HepG2 (cell line): ENCODE data around the gene RHOC. TPM values are rescaled to one million over a fixed set of nuclear protein-coding genes. Genes with fewer than 3 reads are reported as not detected.
A peak's percentile ranks its signal among the peaks of the same experiment; 100 is the strongest.

Experiments used
- GPN1 ChIP-seq: sonication (generic); formaldehyde crosslinking; IDR thresholded peaks from 2 replicates; pipeline ENCODE4 v1.5.1; 2020; ENCODE audit warnings: missing genetic modification reagents, borderline replicate concordance
- IKZF1 ChIP-seq: fragments of 450-650 bp; IDR thresholded peaks from 2 replicates; pipeline ENCODE4 v1.7.1; 2016
- MXD4 ChIP-seq: IDR thresholded peaks from 2 replicates; pipeline ENCODE4 v1.6.1; 2016; ENCODE audit warnings: mild to moderate bottlenecking, missing biosample characterization, missing genetic modification reagents
- NFYB ChIP-seq: sonication (generic); formaldehyde crosslinking; IDR thresholded peaks from 2 replicates; pipeline ENCODE4 v1.4.0; 2020; ENCODE audit warnings: missing genetic modification reagents
- PITX1 ChIP-seq: sonication (generic); formaldehyde crosslinking; IDR thresholded peaks from 2 replicates; pipeline ENCODE4 v1.5.1; 2020; ENCODE audit warnings: mild to moderate bottlenecking, missing genetic modification reagents
- PLSCR1 ChIP-seq: sonication (generic); formaldehyde crosslinking; IDR thresholded peaks from 2 replicates; pipeline ENCODE4 v1.5.0; 2020; ENCODE audit warnings: missing genetic modification reagents, mild to moderate bottlenecking, borderline replicate concordance
- REXO4 ChIP-seq: sonication (generic); formaldehyde crosslinking; IDR thresholded peaks from 2 replicates; pipeline ENCODE4 v1.8.0; 2022; ENCODE audit warnings: missing genetic modification reagents, mild to moderate bottlenecking, borderline replicate concordance
- SMAD3 ChIP-seq: sonication (generic); formaldehyde crosslinking; IDR thresholded peaks from 2 replicates; pipeline ENCODE4 v1.4.0; 2020; ENCODE audit warnings: missing genetic modification reagents
- STAT5B ChIP-seq: sonication (generic); formaldehyde crosslinking; IDR thresholded peaks from 2 replicates; pipeline ENCODE4 v1.4.0; 2020; ENCODE audit warnings: missing genetic modification reagents
- ZNF18 ChIP-seq: sonication (generic); formaldehyde crosslinking; IDR thresholded peaks from 2 replicates; pipeline ENCODE4 v1.8.0; 2022; ENCODE audit warnings: mild to moderate bottlenecking, missing genetic modification reagents; ENCODE audit not compliant: insufficient replicate concordance
- ZNF20 ChIP-seq: sonication (generic); formaldehyde crosslinking; IDR thresholded peaks from 2 replicates; pipeline ENCODE4 v1.4.0; 2020; ENCODE audit warnings: mild to moderate bottlenecking, moderate library complexity, missing genetic modification reagents
- ZNF558 ChIP-seq: sonication (generic); formaldehyde crosslinking; IDR thresholded peaks from 2 replicates; pipeline ENCODE4 v1.9.0; 2022; ENCODE audit warnings: mild to moderate bottlenecking, missing genetic modification reagents, borderline replicate concordance
- ZNF607 ChIP-seq: sonication (generic); formaldehyde crosslinking; IDR thresholded peaks from 2 replicates; pipeline ENCODE4 v1.5.1; 2020; ENCODE audit warnings: missing genetic modification reagents, mild to moderate bottlenecking, borderline replicate concordance
- polyA plus RNA-seq, 8 experiments: library from polyadenylated mRNA; depleted of rRNA in 3 of 8; stranded (reverse) in 7 of 8; unstranded in 1 of 8; fragments of >200 nt; fragmentation: Illumina TruSeq in 4 of 8; extraction: Trizol in 4 of 8; gene quantifications; 2 replicates each; pipeline versions ENCODE4 v1.2.1 to v1.2.3, GENCODE V29; 2011 to 2016; ENCODE audit warnings: low read depth in 4 of 8, missing spikeins in 1 of 8, mixed read lengths in 1 of 8; ENCODE audit not compliant: insufficient read depth in 1 of 8
- total RNA-seq, 5 experiments: library from RNA; depleted of rRNA; stranded (reverse); fragments of >200 nt; fragmentation: Illumina TruSeq; extraction: Trizol; gene quantifications; 2 replicates each; pipeline ENCODE4 v1.2.3, GENCODE V29; 2016; ENCODE audit warnings: low read depth in 1 of 5
- TF ChIP-seq, protein P1 (sequence below): sonication (generic); formaldehyde crosslinking; IDR thresholded peaks from 2 replicates; pipeline ENCODE4 v1.8.0; 2023; ENCODE audit warnings: mild to moderate bottlenecking, missing genetic modification reagents
- TF ChIP-seq, protein P2 (sequence below): sonication (generic); formaldehyde crosslinking; IDR thresholded peaks from 2 replicates; pipeline ENCODE4 v1.5.0; 2020; ENCODE audit warnings: missing genetic modification reagents
- TF ChIP-seq, protein P3 (sequence below): IDR thresholded peaks from 2 replicates; pipeline ENCODE4 v1.6.1; 2016; ENCODE audit warnings: low read depth
- TF ChIP-seq, protein P4 (sequence below): sonication (generic); formaldehyde crosslinking; IDR thresholded peaks from 2 replicates; pipeline ENCODE4 v1.5.0; 2020; ENCODE audit warnings: mild to moderate bottlenecking, missing genetic modification reagents
- TF ChIP-seq, protein P5 (sequence below): sonication (generic); formaldehyde crosslinking; IDR thresholded peaks from 2 replicates; pipeline ENCODE4 v1.9.0; 2021; ENCODE audit warnings: missing genetic modification reagents, mild to moderate bottlenecking, borderline replicate concordance

The RHOC gene
- total and polyA plus RNA-seq, 2 of the 13 experiments (the other 11 are each of a cell fraction or from before 2014, with no cell fraction given), result 64.3 to 182 TPM

DNA sequence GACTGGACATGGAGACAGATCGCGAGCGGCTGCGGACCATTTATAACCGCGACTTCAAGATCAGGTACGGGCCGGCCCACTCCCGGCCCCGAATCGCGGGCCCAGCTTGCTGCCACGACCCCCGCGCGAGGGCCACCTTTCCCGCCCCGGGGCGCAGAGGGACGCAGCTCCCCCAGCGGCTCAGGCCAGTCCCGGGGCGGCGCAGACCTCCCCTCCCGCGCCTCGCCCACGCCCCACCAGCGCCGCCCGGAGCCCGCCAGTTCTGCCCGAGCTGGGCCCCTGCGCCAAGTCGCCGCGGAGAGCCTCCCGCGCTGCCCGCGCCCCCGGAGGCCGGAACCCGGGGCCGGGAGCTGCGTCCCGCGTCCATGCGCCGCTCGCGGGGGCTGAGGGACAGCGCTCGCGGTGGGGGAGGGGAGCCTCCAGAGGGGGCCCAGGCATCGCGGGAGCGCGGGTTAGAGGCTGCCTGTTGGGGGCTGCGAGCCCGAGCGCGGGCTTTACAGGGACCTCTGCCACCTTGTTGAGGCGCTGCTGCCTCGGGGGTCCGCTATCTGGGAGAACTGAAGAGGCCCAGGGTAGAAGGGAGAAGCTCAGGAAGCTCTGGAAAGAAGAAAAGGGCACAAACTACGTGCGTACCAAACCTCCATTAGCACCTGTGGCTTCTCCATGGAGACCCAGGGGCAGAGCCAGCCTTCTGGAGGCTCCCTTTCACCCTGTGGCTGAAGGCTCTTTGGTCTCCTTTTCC, 31.8 kb downstream of the RHOC start (continued):
- TF ChIP-seq PLSCR1 (CRISPR knock-in tag) (no peak), REXO4 (CRISPR knock-in tag) (no peak), MXD4 (CRISPR knock-in tag) (no peak), ZNF558 (CRISPR knock-in tag) (0 out of 2 replicates have a peak, but pooled peaks have one; percentile 74), ZNF20 (CRISPR knock-in tag) (no peak), ZNF607 (CRISPR knock-in tag) (no peak), PITX1 (CRISPR knock-in tag) (no peak), GPN1 (no peak), IKZF1 (no peak), ZNF18 (CRISPR knock-in tag) (no peak), STAT5B (CRISPR knock-in tag) (no peak), SMAD3 (CRISPR knock-in tag) (no peak), NFYB (CRISPR knock-in tag) (no peak)
- TF ChIP-seq, protein P1, sequence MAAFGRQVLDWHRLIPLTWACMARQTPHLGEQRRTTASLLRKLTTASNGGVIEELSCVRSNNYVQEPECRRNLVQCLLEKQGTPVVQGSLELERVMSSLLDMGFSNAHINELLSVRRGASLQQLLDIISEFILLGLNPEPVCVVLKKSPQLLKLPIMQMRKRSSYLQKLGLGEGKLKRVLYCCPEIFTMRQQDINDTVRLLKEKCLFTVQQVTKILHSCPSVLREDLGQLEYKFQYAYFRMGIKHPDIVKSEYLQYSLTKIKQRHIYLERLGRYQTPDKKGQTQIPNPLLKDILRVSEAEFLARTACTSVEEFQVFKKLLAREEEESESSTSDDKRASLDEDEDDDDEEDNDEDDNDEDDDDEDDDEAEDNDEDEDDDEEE, result peak; percentile 38; the same call in 1 of the 2 replicates
- TF ChIP-seq, protein P2, sequence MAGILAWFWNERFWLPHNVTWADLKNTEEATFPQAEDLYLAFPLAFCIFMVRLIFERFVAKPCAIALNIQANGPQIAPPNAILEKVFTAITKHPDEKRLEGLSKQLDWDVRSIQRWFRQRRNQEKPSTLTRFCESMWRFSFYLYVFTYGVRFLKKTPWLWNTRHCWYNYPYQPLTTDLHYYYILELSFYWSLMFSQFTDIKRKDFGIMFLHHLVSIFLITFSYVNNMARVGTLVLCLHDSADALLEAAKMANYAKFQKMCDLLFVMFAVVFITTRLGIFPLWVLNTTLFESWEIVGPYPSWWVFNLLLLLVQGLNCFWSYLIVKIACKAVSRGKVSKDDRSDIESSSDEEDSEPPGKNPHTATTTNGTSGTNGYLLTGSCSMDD (CRISPR knock-in tag), result no peak
- TF ChIP-seq, protein P3, sequence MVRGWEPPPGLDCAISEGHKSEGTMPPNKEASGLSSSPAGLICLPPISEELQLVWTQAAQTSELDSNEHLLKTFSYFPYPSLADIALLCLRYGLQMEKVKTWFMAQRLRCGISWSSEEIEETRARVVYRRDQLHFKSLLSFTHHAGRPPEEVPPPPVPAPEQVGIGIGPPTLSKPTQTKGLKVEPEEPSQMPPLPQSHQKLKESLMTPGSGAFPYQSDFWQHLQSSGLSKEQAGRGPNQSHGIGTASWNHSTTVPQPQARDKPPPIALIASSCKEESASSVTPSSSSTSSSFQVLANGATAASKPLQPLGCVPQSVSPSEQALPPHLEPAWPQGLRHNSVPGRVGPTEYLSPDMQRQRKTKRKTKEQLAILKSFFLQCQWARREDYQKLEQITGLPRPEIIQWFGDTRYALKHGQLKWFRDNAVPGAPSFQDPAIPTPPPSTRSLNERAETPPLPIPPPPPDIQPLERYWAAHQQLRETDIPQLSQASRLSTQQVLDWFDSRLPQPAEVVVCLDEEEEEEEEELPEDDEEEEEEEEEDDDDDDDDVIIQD (CRISPR knock-in tag), result no peak
- TF ChIP-seq, protein P4, sequence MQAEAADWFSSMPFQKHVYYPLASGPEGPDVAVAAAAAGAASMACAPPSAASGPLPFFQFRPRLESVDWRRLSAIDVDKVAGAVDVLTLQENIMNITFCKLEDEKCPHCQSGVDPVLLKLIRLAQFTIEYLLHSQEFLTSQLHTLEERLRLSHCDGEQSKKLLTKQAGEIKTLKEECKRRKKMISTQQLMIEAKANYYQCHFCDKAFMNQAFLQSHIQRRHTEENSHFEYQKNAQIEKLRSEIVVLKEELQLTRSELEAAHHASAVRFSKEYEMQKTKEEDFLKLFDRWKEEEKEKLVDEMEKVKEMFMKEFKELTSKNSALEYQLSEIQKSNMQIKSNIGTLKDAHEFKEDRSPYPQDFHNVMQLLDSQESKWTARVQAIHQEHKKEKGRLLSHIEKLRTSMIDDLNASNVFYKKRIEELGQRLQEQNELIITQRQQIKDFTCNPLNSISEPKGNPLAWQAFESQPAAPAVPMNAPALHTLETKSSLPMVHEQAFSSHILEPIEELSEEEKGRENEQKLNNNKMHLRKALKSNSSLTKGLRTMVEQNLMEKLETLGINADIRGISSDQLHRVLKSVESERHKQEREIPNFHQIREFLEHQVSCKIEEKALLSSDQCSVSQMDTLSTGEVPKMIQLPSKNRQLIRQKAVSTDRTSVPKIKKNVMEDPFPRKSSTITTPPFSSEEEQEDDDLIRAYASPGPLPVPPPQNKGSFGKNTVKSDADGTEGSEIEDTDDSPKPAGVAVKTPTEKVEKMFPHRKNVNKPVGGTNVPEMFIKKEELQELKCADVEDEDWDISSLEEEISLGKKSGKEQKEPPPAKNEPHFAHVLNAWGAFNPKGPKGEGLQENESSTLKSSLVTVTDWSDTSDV (CRISPR knock-in tag), result no peak; the same call in 1 of the 2 replicates
- TF ChIP-seq, protein P5, sequence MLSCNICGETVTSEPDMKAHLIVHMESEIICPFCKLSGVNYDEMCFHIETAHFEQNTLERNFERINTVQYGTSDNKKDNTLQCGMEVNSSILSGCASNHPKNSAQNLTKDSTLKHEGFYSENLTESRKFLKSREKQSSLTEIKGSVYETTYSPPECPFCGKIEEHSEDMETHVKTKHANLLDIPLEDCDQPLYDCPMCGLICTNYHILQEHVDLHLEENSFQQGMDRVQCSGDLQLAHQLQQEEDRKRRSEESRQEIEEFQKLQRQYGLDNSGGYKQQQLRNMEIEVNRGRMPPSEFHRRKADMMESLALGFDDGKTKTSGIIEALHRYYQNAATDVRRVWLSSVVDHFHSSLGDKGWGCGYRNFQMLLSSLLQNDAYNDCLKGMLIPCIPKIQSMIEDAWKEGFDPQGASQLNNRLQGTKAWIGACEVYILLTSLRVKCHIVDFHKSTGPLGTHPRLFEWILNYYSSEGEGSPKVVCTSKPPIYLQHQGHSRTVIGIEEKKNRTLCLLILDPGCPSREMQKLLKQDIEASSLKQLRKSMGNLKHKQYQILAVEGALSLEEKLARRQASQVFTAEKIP (CRISPR knock-in tag), result no peak
